Gastrocnemius medialis (tissue), 4 donors: Measurements from ENCODE around the gene SFSWAP. TPM values are rescaled to one million over a fixed set of nuclear protein-coding genes. Genes with fewer than 3 reads are reported as not detected.

Experiments used
- ATAC-seq, 2 donors: fragments of 150-250 bp; one replicate each; pipeline ENCODE4 v1.9.1; 2016
- DNase-seq, 2 donors: peaks; one replicate each; pipeline ENCODE4 v3.0.0-alpha.2; 2019
- H3K27ac ChIP-seq, 4 donors: fragments of 200-600 bp; sonication (generic); 1 replicate in 1 of 4; 2 replicates in 3 of 4; pipeline ENCODE4 v1.5.1; 2016 to 2018; ENCODE audit warnings: mild to moderate bottlenecking in 2 of 4, moderate library complexity in 1 of 4
- H3K27me3 ChIP-seq, 3 donors: fragments of 200-600 bp; sonication (generic) in 2 of 3; 1 replicate in 1 of 3; 2 replicates in 2 of 3; pipeline versions ENCODE4 v1.5.1 to v1.6.0; 2016 to 2019; ENCODE audit warnings: mild to moderate bottlenecking in 1 of 3, moderate library complexity in 1 of 3
- H3K36me3 ChIP-seq, 2 donors: fragments of 200-600 bp; sonication (generic) in 1 of 2; one replicate each; pipeline ENCODE4 v1.5.1; 2017 to 2018
- H3K4me1 ChIP-seq, 2 donors: fragments of 200-600 bp; sonication (generic) in 1 of 2; one replicate each; pipeline ENCODE4 v1.5.1; 2016 to 2017; ENCODE audit warnings: mild to moderate bottlenecking in 2 of 2
- H3K4me3 ChIP-seq, 4 donors: fragments of 200-600 bp; sonication (generic) in 3 of 4; 1 replicate in 1 of 4; 2 replicates in 3 of 4; pipeline ENCODE4 v1.5.1; 2016 to 2019; ENCODE audit warnings: mild to moderate bottlenecking in 2 of 4
- H3K9me3 ChIP-seq, 3 donors: fragments of 200-600 bp; sonication (generic) in 2 of 3; 1 replicate in 1 of 3; 2 replicates in 2 of 3; pipeline ENCODE4 v1.5.1; 2016 to 2019
- POLR2A ChIP-seq, 2 donors: fragments of 450-650 bp; IDR thresholded peaks; one replicate each; pipeline ENCODE4 v1.6.1; 2017; ENCODE audit warnings: antibody characterized with exemption in 2 of 2, mild to moderate bottlenecking in 2 of 2, moderate library complexity in 2 of 2
- in situ Hi-C, 4 donors: fragments of 200-750 bp; cut with MboI; loops; one replicate each; pipeline versions ENCODE4 v1.15.0 to v1.8.0; 2017; ENCODE audit warnings: low sequenced_read_pairs in 4 of 4
- intact Hi-C: fragments of 100-400 bp; cut with DNase I; formaldehyde crosslinking; loops from one replicate; pipeline ENCODE4 v1.15.1; 2023; ENCODE audit warnings: low total_unique reads
- total RNA-seq, 4 donors: library from RNA; depleted of rRNA; stranded (reverse); fragments of >200 nt; gene quantifications; one replicate each; pipeline versions ENCODE4 v1.1.0 to v1.2.3, GENCODE V29; 2016
- TF ChIP-seq, protein P1 (sequence below), 5 experiments: fragments of 450-650 bp in 3 of 5; fragments of 200-600 bp in 2 of 5; sonication (generic) in 2 of 5; IDR thresholded peaks in 4 of 5; conservative IDR thresholded peaks in 1 of 5; 1 replicate in 4 of 5; 2 replicates in 1 of 5; pipeline ENCODE4 v1.5.1; 2016 to 2019; ENCODE audit warnings: antibody characterized with exemption in 5 of 5, mild to moderate bottlenecking in 3 of 5, moderate library complexity in 3 of 5

The SFSWAP gene
- total RNA-seq, 4 donors from 2014 or later: 18.0 to 29.7 (median 25.4) TPM

DNA sequence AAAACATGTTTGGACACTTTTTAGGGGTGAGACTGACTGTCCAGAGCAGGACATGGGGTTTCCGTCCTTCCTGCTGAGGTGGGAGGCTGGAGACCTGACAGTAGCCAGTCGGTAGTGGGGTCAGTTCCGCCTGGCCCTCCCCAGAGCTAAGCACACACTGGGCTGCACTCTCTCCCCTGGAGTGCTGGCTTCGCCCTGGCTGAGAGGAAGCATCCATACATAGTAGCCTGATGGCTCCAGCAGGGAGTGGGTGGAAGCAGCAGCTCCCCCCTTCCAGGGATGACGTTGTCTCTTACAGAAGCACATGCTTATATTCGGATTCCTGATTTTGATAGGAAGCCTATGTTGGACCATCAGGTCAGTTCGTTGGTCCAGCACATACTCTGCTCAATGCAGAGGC is 40.4 kb downstream of the SFSWAP start:
- intact Hi-C loops: no loop called here
- Histone ChIP-seq H3K4me3 (no peak overlapping the region), H3K4me1 (no peaks in the 10 kb centered on the region), H3K27ac (no peak overlapping the region), H3K27me3 (no peaks in the 10 kb centered on the region), H3K36me3 (peaks cover 0 to 57% of the 10 kb centered on the region in 2 donors), H3K9me3 (no peaks in the 10 kb centered on the region)
- no peak for ATAC-seq
- in situ Hi-C loops: no loop called here
- TF ChIP-seq POLR2A (IDR thresholded peaks at IDR 0.05): no peak
- TF ChIP-seq, protein P1, sequence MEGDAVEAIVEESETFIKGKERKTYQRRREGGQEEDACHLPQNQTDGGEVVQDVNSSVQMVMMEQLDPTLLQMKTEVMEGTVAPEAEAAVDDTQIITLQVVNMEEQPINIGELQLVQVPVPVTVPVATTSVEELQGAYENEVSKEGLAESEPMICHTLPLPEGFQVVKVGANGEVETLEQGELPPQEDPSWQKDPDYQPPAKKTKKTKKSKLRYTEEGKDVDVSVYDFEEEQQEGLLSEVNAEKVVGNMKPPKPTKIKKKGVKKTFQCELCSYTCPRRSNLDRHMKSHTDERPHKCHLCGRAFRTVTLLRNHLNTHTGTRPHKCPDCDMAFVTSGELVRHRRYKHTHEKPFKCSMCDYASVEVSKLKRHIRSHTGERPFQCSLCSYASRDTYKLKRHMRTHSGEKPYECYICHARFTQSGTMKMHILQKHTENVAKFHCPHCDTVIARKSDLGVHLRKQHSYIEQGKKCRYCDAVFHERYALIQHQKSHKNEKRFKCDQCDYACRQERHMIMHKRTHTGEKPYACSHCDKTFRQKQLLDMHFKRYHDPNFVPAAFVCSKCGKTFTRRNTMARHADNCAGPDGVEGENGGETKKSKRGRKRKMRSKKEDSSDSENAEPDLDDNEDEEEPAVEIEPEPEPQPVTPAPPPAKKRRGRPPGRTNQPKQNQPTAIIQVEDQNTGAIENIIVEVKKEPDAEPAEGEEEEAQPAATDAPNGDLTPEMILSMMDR (IDR thresholded peaks at IDR 0.05 in 4 of 5, conservative IDR thresholded peaks at IDR 0.05 in 1 of 5): no peak
- no peak for DNase-seq

GRCh38 chr12:131752451-131752850 is 41.6 kb downstream of the SFSWAP start:
- Histone ChIP-seq H3K36me3 (peaks cover 0 to 64% of the 10 kb centered on the region in 2 donors), H3K9me3 (no peaks in the 10 kb centered on the region), H3K27ac (no peak overlapping the region), H3K4me1 (no peaks in the 10 kb centered on the region), H3K4me3 (no peak overlapping the region), H3K27me3 (no peaks in the 10 kb centered on the region)
- in situ Hi-C loops: no loop called here
- TF ChIP-seq, protein P1 (IDR thresholded peaks at IDR 0.05 in 4 of 5, conservative IDR thresholded peaks at IDR 0.05 in 1 of 5): no peak
- no peak for TF ChIP-seq POLR2A (IDR thresholded peaks at IDR 0.05)
- intact Hi-C loops: no loop called here
- ATAC-seq (no peak), DNase-seq (no peak)

- Histone ChIP-seq H3K27ac (no peak overlapping the region), H3K9me3 (no peaks in the 10 kb centered on the region), H3K27me3 (no peaks in the 10 kb centered on the region), H3K36me3 (peaks cover 0 to 70% of the 10 kb centered on the region in 2 donors), H3K4me1 (no peaks in the 10 kb centered on the region), H3K4me3 (no peak overlapping the region)
- DNase-seq (peak in 1 of 2 donors; percentile 6), ATAC-seq (no peak)
- intact Hi-C loops (no loop called here), in situ Hi-C loops (no loop called here)
- TF ChIP-seq, protein P1 (IDR thresholded peaks at IDR 0.05 in 4 of 5, conservative IDR thresholded peaks at IDR 0.05 in 1 of 5): no peak
- no peak for TF ChIP-seq POLR2A (IDR thresholded peaks at IDR 0.05)
Measured at GRCh38 chr12:131753005-131753404, 42.1 kb downstream of the SFSWAP start.

- Histone ChIP-seq H3K4me1 (no peaks in the 10 kb centered on the region), H3K27ac (no peak overlapping the region), H3K36me3 (peaks cover 0 to 70% of the 10 kb centered on the region in 2 donors), H3K27me3 (no peaks in the 10 kb centered on the region), H3K4me3 (no peak overlapping the region), H3K9me3 (no peaks in the 10 kb centered on the region)
- in situ Hi-C loops (no loop called here), intact Hi-C loops (no loop called here)
- DNase-seq (no peak), ATAC-seq (no peak)
- no peak for TF ChIP-seq POLR2A (IDR thresholded peaks at IDR 0.05)
- TF ChIP-seq, protein P1 (IDR thresholded peaks at IDR 0.05 in 4 of 5, conservative IDR thresholded peaks at IDR 0.05 in 1 of 5): no peak
Measured at GRCh38 chr12:131753757-131754156, 42.9 kb downstream of the SFSWAP start.

DNA sequence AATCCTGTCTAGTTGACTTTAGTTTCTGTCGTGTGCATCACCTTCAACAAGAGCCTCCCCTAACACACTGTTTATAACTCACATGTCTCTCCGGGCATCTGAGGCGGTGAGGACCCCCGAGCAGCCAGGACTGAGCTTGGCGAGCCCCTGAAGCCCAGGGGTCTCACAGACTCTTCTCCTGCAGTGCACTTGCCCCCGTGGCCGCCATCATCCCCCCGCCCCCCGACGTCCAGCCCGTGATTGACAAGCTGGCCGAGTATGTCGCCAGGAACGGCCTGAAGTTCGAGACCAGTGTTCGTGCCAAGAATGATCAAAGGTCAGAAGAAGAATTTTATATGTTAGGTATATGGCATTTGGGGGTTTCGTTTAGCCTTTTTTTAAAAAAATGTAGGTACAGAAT is 43.3 kb downstream of the SFSWAP start:
- in situ Hi-C loops: no loop called here
- Histone ChIP-seq H3K4me1 (no peaks in the 10 kb centered on the region), H3K27ac (no peak overlapping the region), H3K4me3 (no peak overlapping the region), H3K27me3 (no peaks in the 10 kb centered on the region), H3K36me3 (peaks cover 0 to 70% of the 10 kb centered on the region in 2 donors), H3K9me3 (no peaks in the 10 kb centered on the region)
- ATAC-seq: no peak
- intact Hi-C loops: no loop called here
- no peak for DNase-seq
- TF ChIP-seq POLR2A (IDR thresholded peaks at IDR 0.05): no peak
- TF ChIP-seq, protein P1 (IDR thresholded peaks at IDR 0.05 in 4 of 5, conservative IDR thresholded peaks at IDR 0.05 in 1 of 5): no peak
